ENCODE measurements around the gene MAML2. TPM values are rescaled to one million over a fixed set of nuclear protein-coding genes. Genes with fewer than 3 reads are reported as not detected.

MAML2 gene
- total RNA-seq, 1 experiment from 2014 or later, result 0.11 TPM

- H2AFZ ChIP-seq (ENCODE audit: low read length), result no peak overlapping the region
- H3K9ac ChIP-seq (ENCODE audit: low read length), result no peak overlapping the region
- H3K9me2 ChIP-seq (replicated peaks; ENCODE audit: insufficient read depth, low read length), result no peaks in the 10 kb centered on the region
- no peak overlapping the region for H3K4me3 ChIP-seq (ENCODE audit: low read length)
- H3K4me1 ChIP-seq (ENCODE audit: low read length), result no peaks in the 10 kb centered on the region
- H3K27ac ChIP-seq (ENCODE audit: low read length), result no peak overlapping the region
- no peak overlapping the region for H3K4me2 ChIP-seq (ENCODE audit: low read depth, low read length, poor library complexity, severe bottlenecking)
- no peak for DNase-seq
- H3K27me3 ChIP-seq (ENCODE audit: low read length), result no peaks in the 10 kb centered on the region
- H3K9me3 ChIP-seq (ENCODE audit: low read length), result no peaks in the 10 kb centered on the region
- H3K79me2 ChIP-seq (ENCODE audit: low read length), result no peaks in the 10 kb centered on the region
- H3K36me3 ChIP-seq (ENCODE audit: insufficient read depth, low read length), result no peaks in the 10 kb centered on the region
- H4K20me1 ChIP-seq (ENCODE audit: insufficient read depth, low read depth, low read length), result no peaks in the 10 kb centered on the region
These were observed 298.2 kb downstream of the MAML2 start for GRCh38 chr11:96044747-96045146.

GRCh38 chr11:96044311-96044710 is 298.7 kb downstream of the MAML2 start:
- Histone ChIP-seq H3K4me3 (ENCODE audit: low read length) (no peak overlapping the region), H3K27me3 (ENCODE audit: low read length) (no peaks in the 10 kb centered on the region), H3K4me2 (ENCODE audit: low read depth, low read length, poor library complexity, severe bottlenecking) (no peak overlapping the region), H3K9me2 (replicated peaks; ENCODE audit: insufficient read depth, low read length) (no peaks in the 10 kb centered on the region), H3K79me2 (ENCODE audit: low read length) (no peaks in the 10 kb centered on the region), H3K9ac (ENCODE audit: low read length) (no peak overlapping the region), H3K4me1 (ENCODE audit: low read length) (no peaks in the 10 kb centered on the region), H3K36me3 (ENCODE audit: insufficient read depth, low read length) (no peaks in the 10 kb centered on the region), H3K9me3 (ENCODE audit: low read length) (no peaks in the 10 kb centered on the region), H2AFZ (ENCODE audit: low read length) (no peak overlapping the region), H3K27ac (ENCODE audit: low read length) (no peak overlapping the region), H4K20me1 (ENCODE audit: insufficient read depth, low read depth, low read length) (no peaks in the 10 kb centered on the region)
- no peak for DNase-seq

GRCh38 chr11:96043291-96043690 is 299.7 kb downstream of the MAML2 start:
- no peaks in the 10 kb centered on the region for H3K79me2 ChIP-seq (ENCODE audit: low read length)
- no peak overlapping the region for H3K27ac ChIP-seq (ENCODE audit: low read length)
- no peaks in the 10 kb centered on the region for H3K36me3 ChIP-seq (ENCODE audit: insufficient read depth, low read length)
- H3K9me3 ChIP-seq (ENCODE audit: low read length), result no peaks in the 10 kb centered on the region
- H3K4me1 ChIP-seq (ENCODE audit: low read length), result no peaks in the 10 kb centered on the region
- H3K27me3 ChIP-seq (ENCODE audit: low read length), result no peaks in the 10 kb centered on the region
- H2AFZ ChIP-seq (ENCODE audit: low read length), result no peak overlapping the region
- no peak overlapping the region for H3K9ac ChIP-seq (ENCODE audit: low read length)
- H3K4me3 ChIP-seq (ENCODE audit: low read length), result no peak overlapping the region
- H3K4me2 ChIP-seq (ENCODE audit: low read depth, low read length, poor library complexity, severe bottlenecking), result no peak overlapping the region
- DNase-seq, result no peak
- H4K20me1 ChIP-seq (ENCODE audit: insufficient read depth, low read depth, low read length), result no peaks in the 10 kb centered on the region
- H3K9me2 ChIP-seq (replicated peaks; ENCODE audit: insufficient read depth, low read length), result no peaks in the 10 kb centered on the region

GRCh38 chr11:96038046-96038445 is 304.9 kb downstream of the MAML2 start:
- Histone ChIP-seq H3K27me3 (ENCODE audit: low read length) (no peaks in the 10 kb centered on the region), H3K27ac (ENCODE audit: low read length) (no peak overlapping the region), H3K79me2 (ENCODE audit: low read length) (no peaks in the 10 kb centered on the region), H3K4me3 (ENCODE audit: low read length) (no peak overlapping the region), H3K4me2 (ENCODE audit: low read depth, low read length, poor library complexity, severe bottlenecking) (no peak overlapping the region), H2AFZ (ENCODE audit: low read length) (no peak overlapping the region), H3K9ac (ENCODE audit: low read length) (no peak overlapping the region), H3K4me1 (ENCODE audit: low read length) (no peaks in the 10 kb centered on the region), H3K9me3 (ENCODE audit: low read length) (no peaks in the 10 kb centered on the region), H4K20me1 (ENCODE audit: insufficient read depth, low read depth, low read length) (no peaks in the 10 kb centered on the region), H3K9me2 (replicated peaks; ENCODE audit: insufficient read depth, low read length) (no peaks in the 10 kb centered on the region), H3K36me3 (ENCODE audit: insufficient read depth, low read length) (no peaks in the 10 kb centered on the region)
- DNase-seq, result no peak

GRCh38 chr11:96037405-96037949 is 305.5 kb downstream of the MAML2 start:
- Histone ChIP-seq H3K4me1 (ENCODE audit: low read length) (no peaks in the 10 kb centered on the region), H3K27me3 (ENCODE audit: low read length) (no peaks in the 10 kb centered on the region), H3K4me3 (ENCODE audit: low read length) (no peak overlapping the region), H3K27ac (ENCODE audit: low read length) (no peak overlapping the region), H4K20me1 (ENCODE audit: insufficient read depth, low read depth, low read length) (no peaks in the 10 kb centered on the region), H3K4me2 (ENCODE audit: low read depth, low read length, poor library complexity, severe bottlenecking) (no peak overlapping the region), H3K9me2 (replicated peaks; ENCODE audit: insufficient read depth, low read length) (no peaks in the 10 kb centered on the region), H3K36me3 (ENCODE audit: insufficient read depth, low read length) (no peaks in the 10 kb centered on the region), H2AFZ (ENCODE audit: low read length) (no peak overlapping the region), H3K9me3 (ENCODE audit: low read length) (no peaks in the 10 kb centered on the region), H3K79me2 (ENCODE audit: low read length) (no peaks in the 10 kb centered on the region), H3K9ac (ENCODE audit: low read length) (no peak overlapping the region)
- DNase-seq, result no peak

- Histone ChIP-seq H4K20me1 (ENCODE audit: insufficient read depth, low read depth, low read length) (no peaks in the 10 kb centered on the region), H3K36me3 (ENCODE audit: insufficient read depth, low read length) (no peaks in the 10 kb centered on the region), H3K9ac (ENCODE audit: low read length) (no peak overlapping the region), H3K4me1 (ENCODE audit: low read length) (no peaks in the 10 kb centered on the region), H3K9me3 (ENCODE audit: low read length) (no peaks in the 10 kb centered on the region), H3K27ac (ENCODE audit: low read length) (no peak overlapping the region), H2AFZ (ENCODE audit: low read length) (no peak overlapping the region), H3K4me2 (ENCODE audit: low read depth, low read length, poor library complexity, severe bottlenecking) (no peak overlapping the region), H3K4me3 (ENCODE audit: low read length) (no peak overlapping the region), H3K9me2 (replicated peaks; ENCODE audit: insufficient read depth, low read length) (no peaks in the 10 kb centered on the region), H3K79me2 (ENCODE audit: low read length) (no peaks in the 10 kb centered on the region), H3K27me3 (ENCODE audit: low read length) (no peaks in the 10 kb centered on the region)
- DNase-seq, result no peak
These were observed 306.1 kb downstream of the MAML2 start for GRCh38 chr11:96036863-96037262.

- Histone ChIP-seq H3K27ac (ENCODE audit: low read length) (no peak overlapping the region), H3K4me1 (ENCODE audit: low read length) (no peaks in the 10 kb centered on the region), H3K79me2 (ENCODE audit: low read length) (no peaks in the 10 kb centered on the region), H2AFZ (ENCODE audit: low read length) (no peak overlapping the region), H3K9me3 (ENCODE audit: low read length) (no peaks in the 10 kb centered on the region), H3K9me2 (replicated peaks; ENCODE audit: insufficient read depth, low read length) (no peaks in the 10 kb centered on the region), H3K4me3 (ENCODE audit: low read length) (no peak overlapping the region), H3K27me3 (ENCODE audit: low read length) (no peaks in the 10 kb centered on the region), H3K9ac (ENCODE audit: low read length) (no peak overlapping the region), H3K4me2 (ENCODE audit: low read depth, low read length, poor library complexity, severe bottlenecking) (no peak overlapping the region), H4K20me1 (ENCODE audit: insufficient read depth, low read depth, low read length) (no peaks in the 10 kb centered on the region), H3K36me3 (ENCODE audit: insufficient read depth, low read length) (no peaks in the 10 kb centered on the region)
- no peak for DNase-seq
These were observed 307.3 kb downstream of the MAML2 start for GRCh38 chr11:96035740-96036078.

- Histone ChIP-seq H3K9ac (ENCODE audit: low read length) (no peak overlapping the region), H3K4me2 (ENCODE audit: low read depth, low read length, poor library complexity, severe bottlenecking) (no peak overlapping the region), H3K4me1 (ENCODE audit: low read length) (no peaks in the 10 kb centered on the region), H2AFZ (ENCODE audit: low read length) (no peak overlapping the region), H3K27me3 (ENCODE audit: low read length) (no peaks in the 10 kb centered on the region), H3K9me3 (ENCODE audit: low read length) (no peaks in the 10 kb centered on the region), H3K79me2 (ENCODE audit: low read length) (no peaks in the 10 kb centered on the region), H3K36me3 (ENCODE audit: insufficient read depth, low read length) (no peaks in the 10 kb centered on the region), H3K9me2 (replicated peaks; ENCODE audit: insufficient read depth, low read length) (no peaks in the 10 kb centered on the region), H3K27ac (ENCODE audit: low read length) (no peak overlapping the region), H4K20me1 (ENCODE audit: insufficient read depth, low read depth, low read length) (no peaks in the 10 kb centered on the region), H3K4me3 (ENCODE audit: low read length) (no peak overlapping the region)
- no peak for DNase-seq
These were observed 307.8 kb downstream of the MAML2 start for GRCh38 chr11:96035031-96035739.

All from Karpas-422 (cell line).